ENCODE measurements around the gene NEDD4L. TPM values are rescaled to one million over a fixed set of nuclear protein-coding genes. Genes with fewer than 3 reads are reported as not detected.

Gene NEDD4L
- total RNA-seq, 1 experiment from 2014 or later: 57.4 TPM

- POLR2A ChIA-PET (ENCODE audit: unreplicated experiment): no interaction called here
- intact Hi-C loops (cut with micrococcal nuclease; ENCODE audit: unreplicated experiment): no loop called here
- no peaks in the 10 kb centered on the region for H3K36me3 ChIP-seq (ENCODE audit: low read depth)
- H4K20me1 ChIP-seq (ENCODE audit: insufficient read depth): no peaks in the 10 kb centered on the region
- H3K4me3 ChIP-seq: no peak overlapping the region
- H3K4me1 ChIP-seq (replicated peaks; ENCODE audit: insufficient read depth): no peaks in the 10 kb centered on the region
- H3K79me2 ChIP-seq (ENCODE audit: low read depth): peaks cover 52% of the 10 kb centered on the region
- no peaks in the 10 kb centered on the region for H3K9me2 ChIP-seq (ENCODE audit: insufficient read depth)
- no peak overlapping the region for H2AFZ ChIP-seq
- no peaks in the 10 kb centered on the region for H3K27me3 ChIP-seq (ENCODE audit: insufficient read depth, low read depth)
- no peak overlapping the region for H3K27ac ChIP-seq
- no peak for DNase-seq
- CTCF ChIA-PET: no interaction called here
- H3F3A ChIP-seq (ENCODE audit: insufficient read depth, low read depth): no peaks in the 10 kb centered on the region
- no peak for TF ChIP-seq EZH2 (IDR thresholded peaks at IDR 0.05; ENCODE audit: low read depth)
- no peak for TF ChIP-seq CTCF (conservative IDR thresholded peaks at IDR 0.05)
- H3K4me2 ChIP-seq: no peak overlapping the region
- H3K9me3 ChIP-seq (ENCODE audit: insufficient read depth, low read depth): no peaks in the 10 kb centered on the region
- BruUV-seq (replicated peaks): no TSS peak
Observed at GRCh38 chr18:58110398-58110797, 66.4 kb downstream of the NEDD4L start.

GRCh38 chr18:58112174-58112573 is 68.1 kb downstream of the NEDD4L start:
- Histone ChIP-seq H3K4me3 (no peak overlapping the region), H3K36me3 (ENCODE audit: low read depth) (no peaks in the 10 kb centered on the region), H3K79me2 (ENCODE audit: low read depth) (peaks cover 53% of the 10 kb centered on the region), H3K9me2 (ENCODE audit: insufficient read depth) (no peaks in the 10 kb centered on the region), H3K4me2 (no peak overlapping the region), H3K9me3 (ENCODE audit: insufficient read depth, low read depth) (no peaks in the 10 kb centered on the region), H3K4me1 (replicated peaks; ENCODE audit: insufficient read depth) (peaks cover 14% of the 10 kb centered on the region), H3F3A (ENCODE audit: insufficient read depth, low read depth) (peaks cover 8% of the 10 kb centered on the region; the same call in 1 of the 2 replicates), H3K27ac (no peak overlapping the region), H4K20me1 (ENCODE audit: insufficient read depth) (no peaks in the 10 kb centered on the region), H3K27me3 (ENCODE audit: insufficient read depth, low read depth) (no peaks in the 10 kb centered on the region), H2AFZ (no peak overlapping the region)
- DNase-seq: no peak
- POLR2A ChIA-PET (ENCODE audit: unreplicated experiment): no interaction called here
- CTCF ChIA-PET: no interaction called here
- intact Hi-C loops (cut with micrococcal nuclease; ENCODE audit: unreplicated experiment): no loop called here
- BruUV-seq (replicated peaks): no TSS peak
- TF ChIP-seq EZH2 (IDR thresholded peaks at IDR 0.05; ENCODE audit: low read depth) (no peak), CTCF (conservative IDR thresholded peaks at IDR 0.05) (no peak)

GRCh38 chr18:58113337-58113736 is 69.3 kb downstream of the NEDD4L start:
- Histone ChIP-seq H3K79me2 (ENCODE audit: low read depth) (peaks cover 57% of the 10 kb centered on the region), H3K9me3 (ENCODE audit: insufficient read depth, low read depth) (no peaks in the 10 kb centered on the region), H3K4me1 (replicated peaks; ENCODE audit: insufficient read depth) (peaks cover 25% of the 10 kb centered on the region), H3K27me3 (ENCODE audit: insufficient read depth, low read depth) (no peaks in the 10 kb centered on the region), H3K9me2 (ENCODE audit: insufficient read depth) (no peaks in the 10 kb centered on the region), H2AFZ (no peak overlapping the region), H3K4me3 (no peak overlapping the region), H3F3A (ENCODE audit: insufficient read depth, low read depth) (peaks cover 15% of the 10 kb centered on the region; the same call in 1 of the 2 replicates), H3K4me2 (no peak overlapping the region), H4K20me1 (ENCODE audit: insufficient read depth) (no peaks in the 10 kb centered on the region), H3K36me3 (ENCODE audit: low read depth) (no peaks in the 10 kb centered on the region), H3K27ac (no peak overlapping the region)
- POLR2A ChIA-PET (ENCODE audit: unreplicated experiment): no interaction called here
- no peak for DNase-seq
- CTCF ChIA-PET: interaction anchor here (0.6 kb wide), 1 partner anchor 136 kb away, joined by 5 read pairs; no protein-coding TSS in a partner anchor
- TF ChIP-seq EZH2 (IDR thresholded peaks at IDR 0.05; ENCODE audit: low read depth) (no peak), CTCF (conservative IDR thresholded peaks at IDR 0.05) (no peak)
- intact Hi-C loops (cut with micrococcal nuclease; ENCODE audit: unreplicated experiment): no loop called here
- BruUV-seq (replicated peaks): no TSS peak

Measured in PC-9 (cell line).